ENCODE data around the gene NIM1K.

NIM1K gene

GRCh38 chr5:43230707-43231106, 38.7 kb downstream of the NIM1K start:
- Histone ChIP-seq H3K36me3 (replicated peaks; ENCODE audit: low read depth, low read length) (no peaks in the 10 kb centered on the region), H3K79me2 (ENCODE audit: low read length) (no peaks in the 10 kb centered on the region), H2AFZ (ENCODE audit: low read depth, low read length) (no peak overlapping the region)

DNA sequence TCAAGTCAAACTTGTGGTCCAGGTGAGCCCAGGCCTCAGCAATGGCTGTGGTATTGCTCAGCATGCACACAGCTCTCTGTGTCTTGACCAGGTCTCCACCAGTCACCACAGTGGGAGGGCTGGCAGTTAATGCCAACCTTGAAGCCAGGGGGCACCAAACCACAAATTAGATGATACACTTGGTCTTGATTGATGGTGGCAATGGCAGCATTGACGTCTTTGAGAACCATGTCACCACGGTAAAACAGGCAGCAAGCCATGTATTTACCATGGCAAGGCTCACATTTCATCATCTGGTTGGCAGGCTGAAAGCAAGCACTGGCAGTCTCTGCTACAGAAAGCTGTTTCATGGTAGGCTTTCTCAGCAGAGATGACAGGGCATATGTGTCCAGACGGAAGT, 40.0 kb downstream of the NIM1K start:
- no peak overlapping the region for H2AFZ ChIP-seq (ENCODE audit: low read depth, low read length)
- H3K9ac ChIP-seq (ENCODE audit: low read length): no peak overlapping the region
- no peaks in the 10 kb centered on the region for H3K79me2 ChIP-seq (ENCODE audit: low read length)
- no peak overlapping the region for H3K4me2 ChIP-seq (ENCODE audit: low read length)
- H3K27ac ChIP-seq (ENCODE audit: low read length): no peak overlapping the region
- no peaks in the 10 kb centered on the region for H3K9me3 ChIP-seq (ENCODE audit: insufficient read depth, low read length)
- TF ChIP-seq EZH2phosphoT487 (IDR thresholded peaks at IDR 0.05; ENCODE audit: low read depth): no peak
- peak; percentile 57 for TF ChIP-seq CTCF (IDR thresholded peaks at IDR 0.05; ENCODE audit: low read depth, low read length)
- H3K27me3 ChIP-seq (ENCODE audit: low read depth, low read length): no peaks in the 10 kb centered on the region
- no peak overlapping the region for H3K4me3 ChIP-seq (ENCODE audit: low read length)
- H4K20me1 ChIP-seq (ENCODE audit: insufficient read depth, low read length): no peaks in the 10 kb centered on the region
- H3K36me3 ChIP-seq (replicated peaks; ENCODE audit: low read depth, low read length): no peaks in the 10 kb centered on the region
- H3K4me1 ChIP-seq (ENCODE audit: low read length): peaks cover 19% of the 10 kb centered on the region

More at GRCh38 chr5:43230707-43231106, 38.7 kb downstream of the NIM1K start:
- Histone ChIP-seq H3K4me1 (ENCODE audit: low read length) (peaks cover 14% of the 10 kb centered on the region), H3K27ac (ENCODE audit: low read length) (no peak overlapping the region), H3K4me2 (ENCODE audit: low read length) (no peak overlapping the region), H3K9ac (ENCODE audit: low read length) (no peak overlapping the region), H3K9me3 (ENCODE audit: insufficient read depth, low read length) (no peaks in the 10 kb centered on the region), H3K4me3 (ENCODE audit: low read length) (no peak overlapping the region), H4K20me1 (ENCODE audit: insufficient read depth, low read length) (no peaks in the 10 kb centered on the region), H3K27me3 (ENCODE audit: low read depth, low read length) (no peaks in the 10 kb centered on the region)
- TF ChIP-seq CTCF (IDR thresholded peaks at IDR 0.05; ENCODE audit: low read depth, low read length) (no peak), EZH2phosphoT487 (IDR thresholded peaks at IDR 0.05; ENCODE audit: low read depth) (no peak)

- H4K20me1 ChIP-seq (ENCODE audit: insufficient read depth, low read length): no peaks in the 10 kb centered on the region
- H3K36me3 ChIP-seq (replicated peaks; ENCODE audit: low read depth, low read length): no peaks in the 10 kb centered on the region
- peaks cover 25% of the 10 kb centered on the region for H3K4me1 ChIP-seq (ENCODE audit: low read length)
- H3K27ac ChIP-seq (ENCODE audit: low read length): no peak overlapping the region
- H3K9ac ChIP-seq (ENCODE audit: low read length): no peak overlapping the region
- H3K4me3 ChIP-seq (ENCODE audit: low read length): no peak overlapping the region
- H2AFZ ChIP-seq (ENCODE audit: low read depth, low read length): no peak overlapping the region
- TF ChIP-seq CTCF (IDR thresholded peaks at IDR 0.05; ENCODE audit: low read depth, low read length): no peak
- TF ChIP-seq EZH2phosphoT487 (IDR thresholded peaks at IDR 0.05; ENCODE audit: low read depth): no peak
- peak overlapping the region; percentile 31; the same call in 1 of the 2 replicates for H3K4me2 ChIP-seq (ENCODE audit: low read length)
- H3K9me3 ChIP-seq (ENCODE audit: insufficient read depth, low read length): no peaks in the 10 kb centered on the region
- H3K79me2 ChIP-seq (ENCODE audit: low read length): no peaks in the 10 kb centered on the region
- H3K27me3 ChIP-seq (ENCODE audit: low read depth, low read length): no peaks in the 10 kb centered on the region
Measured at GRCh38 chr5:43232943-43233833, 41.2 kb downstream of the NIM1K start.

DNA sequence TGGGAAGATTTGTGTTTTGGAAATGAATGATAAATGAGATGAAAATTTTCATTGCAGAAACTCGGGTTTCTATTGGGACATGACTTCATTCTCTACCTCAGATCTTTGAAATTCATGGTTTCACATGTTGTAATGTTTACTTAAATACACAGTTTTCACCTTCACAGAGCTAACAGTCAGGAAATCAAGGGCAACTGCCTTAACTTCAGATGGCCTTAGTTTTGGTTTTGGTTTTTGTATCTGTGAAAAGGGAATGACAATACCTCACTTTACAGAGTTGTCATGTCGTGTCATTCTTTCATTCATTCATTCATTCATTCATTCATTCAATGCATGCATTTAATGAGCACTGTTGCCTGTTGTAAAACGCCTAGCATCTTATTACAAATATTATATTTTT, 41.9 kb downstream of the NIM1K start:
- Histone ChIP-seq H3K4me1 (ENCODE audit: low read length) (peaks cover 25% of the 10 kb centered on the region), H3K79me2 (ENCODE audit: low read length) (no peaks in the 10 kb centered on the region), H2AFZ (ENCODE audit: low read depth, low read length) (no peak overlapping the region), H3K9me3 (ENCODE audit: insufficient read depth, low read length) (no peaks in the 10 kb centered on the region), H3K36me3 (replicated peaks; ENCODE audit: low read depth, low read length) (no peaks in the 10 kb centered on the region), H3K4me3 (ENCODE audit: low read length) (no peak overlapping the region), H3K9ac (ENCODE audit: low read length) (no peak overlapping the region), H3K27me3 (ENCODE audit: low read depth, low read length) (no peaks in the 10 kb centered on the region), H3K4me2 (ENCODE audit: low read length) (peak overlapping the region; percentile 31; the same call in 1 of the 2 replicates), H3K27ac (ENCODE audit: low read length) (no peak overlapping the region), H4K20me1 (ENCODE audit: insufficient read depth, low read length) (no peaks in the 10 kb centered on the region)
- TF ChIP-seq CTCF (IDR thresholded peaks at IDR 0.05; ENCODE audit: low read depth, low read length) (no peak), EZH2phosphoT487 (IDR thresholded peaks at IDR 0.05; ENCODE audit: low read depth) (no peak)

Data from OCI-LY3 (cell line).